Fibroblast of the aortic adventitia (primary cell): ENCODE results near the gene HOXB8. TPM values are rescaled to one million over a fixed set of nuclear protein-coding genes. Genes with fewer than 3 reads are reported as not detected.

Experiments used
- DNase-seq: peaks from one replicate; pipeline ENCODE4 v3.0.0-alpha.2; 2010; ENCODE audit warnings: low read depth
- H3K4me3 ChIP-seq: 2 replicates; pipeline ENCODE4 v1.5.1; 2011; ENCODE audit warnings: low read depth, mild to moderate bottlenecking, control low read depth, low read length, moderate library complexity
- total RNA-seq: library from RNA; depleted of rRNA; stranded (reverse); fragments of >200 nt; gene quantifications from 2 replicates; pipeline ENCODE4 v1.2.3, GENCODE V29; 2012; ENCODE audit warnings: low replicate concordance
- TF ChIP-seq, protein P1 (sequence below): IDR thresholded peaks from 2 replicates; pipeline ENCODE4 v1.5.1; 2011; ENCODE audit warnings: mild to moderate bottlenecking, low read length, control low read depth, inconsistent platforms; ENCODE audit not compliant: insufficient read depth

Gene HOXB8
- total RNA-seq, 1 donor = 0.09 TPM

DNA sequence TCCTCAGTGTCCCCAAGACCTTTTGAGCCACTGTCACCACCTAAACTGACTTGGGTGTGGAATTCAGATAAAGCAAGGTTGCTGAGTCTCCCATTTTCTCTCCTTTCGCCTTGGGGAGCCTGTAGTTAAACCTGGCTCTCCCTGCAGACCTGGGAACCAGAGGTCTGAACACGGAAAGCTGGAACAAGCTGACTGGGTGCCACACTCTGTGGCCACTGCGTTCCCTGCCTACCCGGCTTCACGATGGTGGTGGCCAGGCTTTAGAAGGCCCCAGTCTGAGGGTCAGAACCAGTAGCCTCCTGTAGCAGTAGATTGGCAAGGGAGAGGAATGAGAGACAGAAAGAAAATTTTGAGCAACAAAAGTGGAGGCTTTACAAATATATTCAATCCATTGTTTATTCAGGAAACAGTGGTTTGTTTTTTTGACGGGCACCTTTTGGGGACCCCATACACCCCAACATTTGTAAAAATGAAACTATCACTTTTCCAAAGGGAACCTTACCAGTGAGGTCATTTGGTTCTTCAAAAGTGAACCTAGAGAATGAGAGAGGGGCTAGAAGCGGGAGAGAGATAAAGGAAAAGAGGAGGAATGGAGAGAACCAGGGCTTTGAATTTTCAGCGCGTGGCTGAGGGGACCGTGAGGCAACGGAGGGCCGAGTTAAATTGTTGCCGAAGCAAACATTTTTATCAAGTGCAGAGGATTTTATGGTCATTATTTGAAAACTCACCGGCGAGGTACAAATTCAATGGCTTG, 1.8 kb upstream of the HOXB8 start:
- H3K4me3 ChIP-seq = no peak overlapping the region
- no peak for DNase-seq
- TF ChIP-seq, protein P1, sequence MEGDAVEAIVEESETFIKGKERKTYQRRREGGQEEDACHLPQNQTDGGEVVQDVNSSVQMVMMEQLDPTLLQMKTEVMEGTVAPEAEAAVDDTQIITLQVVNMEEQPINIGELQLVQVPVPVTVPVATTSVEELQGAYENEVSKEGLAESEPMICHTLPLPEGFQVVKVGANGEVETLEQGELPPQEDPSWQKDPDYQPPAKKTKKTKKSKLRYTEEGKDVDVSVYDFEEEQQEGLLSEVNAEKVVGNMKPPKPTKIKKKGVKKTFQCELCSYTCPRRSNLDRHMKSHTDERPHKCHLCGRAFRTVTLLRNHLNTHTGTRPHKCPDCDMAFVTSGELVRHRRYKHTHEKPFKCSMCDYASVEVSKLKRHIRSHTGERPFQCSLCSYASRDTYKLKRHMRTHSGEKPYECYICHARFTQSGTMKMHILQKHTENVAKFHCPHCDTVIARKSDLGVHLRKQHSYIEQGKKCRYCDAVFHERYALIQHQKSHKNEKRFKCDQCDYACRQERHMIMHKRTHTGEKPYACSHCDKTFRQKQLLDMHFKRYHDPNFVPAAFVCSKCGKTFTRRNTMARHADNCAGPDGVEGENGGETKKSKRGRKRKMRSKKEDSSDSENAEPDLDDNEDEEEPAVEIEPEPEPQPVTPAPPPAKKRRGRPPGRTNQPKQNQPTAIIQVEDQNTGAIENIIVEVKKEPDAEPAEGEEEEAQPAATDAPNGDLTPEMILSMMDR = no peak

DNA sequence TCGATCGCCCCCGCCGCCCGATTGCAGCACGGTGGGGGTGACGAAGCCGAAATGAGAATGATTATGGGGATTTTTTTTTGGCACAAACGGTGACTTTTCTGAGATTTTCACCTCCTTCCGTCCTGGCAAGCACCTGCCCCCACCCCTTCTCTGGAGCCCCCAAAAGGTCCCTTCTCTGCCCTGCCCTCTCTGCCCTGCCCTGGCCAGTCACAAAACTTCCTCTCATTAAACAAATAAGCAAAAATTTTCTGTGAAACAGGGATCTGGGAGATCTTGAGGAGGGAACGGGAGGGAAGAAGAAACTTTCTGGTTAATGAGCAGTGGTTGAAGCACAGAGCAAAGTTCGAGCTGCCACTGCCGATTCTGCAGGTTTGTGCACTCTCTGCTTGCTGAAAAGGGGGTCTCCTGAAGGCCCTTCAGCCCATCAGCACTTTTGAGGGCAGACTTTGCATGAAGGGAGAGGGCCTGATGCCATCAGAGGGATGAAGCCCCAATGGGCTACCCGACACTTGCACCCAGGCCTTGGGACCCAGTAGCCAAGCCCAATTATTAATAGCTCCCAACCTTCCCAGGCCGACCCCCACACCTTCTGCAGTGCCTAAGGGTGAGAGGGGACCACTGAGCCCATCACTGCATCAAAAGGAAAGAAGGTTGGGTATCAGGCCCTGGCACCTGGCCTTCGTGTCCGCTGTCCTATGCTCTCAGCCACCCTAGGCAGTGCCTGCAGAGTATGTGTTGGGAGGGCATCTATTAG, 1.0 kb upstream of the HOXB8 start:
- TF ChIP-seq, protein P1 = no peak
- no peak for DNase-seq
- no peak overlapping the region for H3K4me3 ChIP-seq

DNA sequence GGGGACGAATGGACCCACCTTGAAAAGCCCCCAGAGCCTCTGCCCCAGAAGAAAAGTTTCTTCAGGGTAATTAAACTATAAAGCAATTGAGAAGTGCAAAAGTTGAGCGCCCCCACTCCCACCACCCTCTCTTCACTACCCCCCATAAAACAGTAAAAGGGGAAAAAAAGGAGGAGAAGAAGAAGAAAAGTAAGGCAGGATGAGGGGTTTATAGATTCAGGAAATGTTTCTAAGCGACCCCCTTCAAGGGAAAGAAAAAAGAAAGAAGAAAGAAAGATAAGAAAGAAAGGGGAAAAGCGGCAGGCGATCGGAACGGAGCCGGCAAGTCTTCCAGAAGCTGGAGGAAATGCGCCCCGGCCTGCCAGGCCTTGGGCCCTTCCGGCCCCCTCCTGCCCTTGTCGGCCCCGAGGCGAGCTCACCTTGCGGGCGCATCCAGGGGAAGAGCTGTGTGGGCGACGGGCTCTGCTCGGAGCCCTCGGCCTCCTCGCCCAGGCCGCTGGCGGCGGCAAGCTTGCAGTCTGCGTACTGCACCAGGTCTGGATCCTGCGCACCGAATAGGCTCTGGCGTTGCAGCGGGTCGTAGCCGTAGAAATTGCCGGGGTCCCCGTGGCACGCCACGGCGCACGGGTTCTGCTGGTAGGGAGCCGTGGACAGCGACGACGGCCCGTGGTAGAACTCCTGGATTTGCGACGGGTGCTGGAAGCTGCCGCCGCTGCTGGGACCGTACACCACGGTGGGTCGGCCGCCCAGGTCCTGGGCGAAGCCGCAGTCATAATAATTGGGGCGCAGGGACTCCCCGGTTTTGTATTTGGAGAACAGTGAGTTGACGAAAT, 1.0 kb downstream of the HOXB8 start:
- no peak overlapping the region for H3K4me3 ChIP-seq
- TF ChIP-seq, protein P1 = no peak

DNA sequence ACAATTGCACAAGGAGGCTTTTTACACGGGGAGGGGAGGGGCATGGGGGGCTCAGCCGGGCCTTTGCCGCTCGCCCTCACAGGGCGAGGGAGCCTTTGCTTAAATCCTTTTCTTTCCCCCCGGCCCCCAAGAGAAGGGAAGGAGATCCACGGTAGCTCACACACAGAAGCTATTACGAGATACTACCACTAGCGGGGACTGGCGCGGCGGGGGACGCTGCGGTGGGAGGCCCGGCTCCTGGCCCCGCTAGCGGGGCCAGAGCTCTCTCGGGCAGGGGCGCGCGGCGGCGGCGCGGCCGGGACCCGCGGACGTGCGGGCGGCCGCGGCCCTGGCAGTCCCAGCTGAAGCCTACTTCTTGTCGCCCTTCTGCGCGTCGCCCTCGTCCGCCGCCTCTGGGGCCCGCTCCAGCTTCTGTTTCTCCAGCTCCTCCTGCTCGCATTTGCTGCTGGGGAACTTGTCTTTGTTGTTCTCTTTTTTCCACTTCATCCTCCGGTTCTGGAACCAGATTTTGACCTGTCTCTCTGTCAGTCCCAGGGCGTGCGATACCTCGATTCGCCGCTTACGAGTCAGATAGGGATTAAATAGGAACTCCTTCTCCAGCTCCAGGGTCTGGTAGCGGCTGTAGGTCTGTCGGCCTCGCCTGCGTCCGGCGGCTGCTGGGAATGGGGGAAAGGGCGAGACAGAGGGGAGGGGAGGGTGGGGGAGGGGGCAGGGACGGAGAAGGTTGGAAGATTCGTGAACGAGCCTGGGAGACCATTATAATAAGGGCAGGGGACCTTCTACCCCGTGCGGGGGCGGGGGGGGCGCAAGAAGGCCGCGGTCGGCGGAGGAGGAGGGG, 2.0 kb downstream of the HOXB8 start:
- H3K4me3 ChIP-seq = peak overlapping the region; percentile 35
- TF ChIP-seq, protein P1 = peak; percentile 38
- DNase-seq = no peak

More for the DNA sequence above, 1.0 kb downstream of the HOXB8 start:
- no peak for DNase-seq

DNA sequence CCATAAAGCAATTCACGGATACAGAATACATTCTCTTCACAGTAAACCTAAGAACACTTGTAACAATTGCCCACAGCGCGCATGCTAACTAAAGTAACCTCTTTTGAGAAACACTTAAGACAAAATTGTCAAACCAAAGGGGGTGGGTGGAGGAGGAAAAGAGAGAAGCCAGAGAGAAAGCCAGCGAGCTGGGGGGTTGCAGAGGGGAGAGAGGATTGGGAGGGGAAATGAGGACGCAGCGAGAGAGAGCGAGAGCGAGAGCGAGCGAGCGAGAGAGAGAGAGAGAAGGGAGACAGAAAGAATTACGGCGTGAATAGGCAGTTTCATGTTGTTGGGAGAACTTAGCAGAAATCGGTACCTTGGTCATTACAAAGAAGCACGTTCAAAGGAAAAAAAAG, 2.6 kb downstream of the HOXB8 start:
- no peak overlapping the region for H3K4me3 ChIP-seq
- no peak for DNase-seq
- TF ChIP-seq, protein P1 = no peak
